Sigmoid colon (tissue), 7 donors: ENCODE data around the gene PAFAH2. TPM values are rescaled to one million over a fixed set of nuclear protein-coding genes. Genes with fewer than 3 reads are reported as not detected.
"Not testable (repeated sequence)": the region's sequence is repeated elsewhere in the genome, so short reads cannot be mapped to it uniquely, and the experiment has no call there.

Source experiments
- DNase-seq: peaks from one replicate; pipeline ENCODE4 v3.0.0-alpha.2; 2019
- H3K27ac ChIP-seq, 4 donors: fragments of 200-600 bp; sonication (generic); one replicate each; pipeline ENCODE4 v1.5.1; 2016 to 2019; ENCODE audit warnings: mild to moderate bottlenecking in 1 of 4
- H3K27me3 ChIP-seq, 3 donors: fragments of 200-600 bp; sonication (generic); one replicate each; pipeline ENCODE4 v1.5.1; 2019; ENCODE audit warnings: mild to moderate bottlenecking in 1 of 3
- H3K36me3 ChIP-seq, 4 donors: fragments of 200-600 bp; sonication (generic); one replicate each; pipeline ENCODE4 v1.5.1; 2016 to 2019
- H3K4me1 ChIP-seq, 4 donors: fragments of 200-600 bp; sonication (generic); one replicate each; pipeline ENCODE4 v1.5.1; 2017 to 2019
- H3K4me3 ChIP-seq, 4 donors: fragments of 200-600 bp; sonication (generic); one replicate each; pipeline ENCODE4 v1.5.1; 2017 to 2019; ENCODE audit warnings: mild to moderate bottlenecking in 2 of 4, moderate library complexity in 1 of 4
- H3K9me3 ChIP-seq, 4 donors: fragments of 200-600 bp in 3 of 4; sonication (generic) in 3 of 4; one replicate each; pipeline versions ENCODE4 v1.5.1 to v1.6.1; 2013 to 2019
- EP300 ChIP-seq, 4 donors: sonication (generic); formaldehyde crosslinking; IDR thresholded peaks; one replicate each; pipeline ENCODE4 v1.6.1; 2017; ENCODE audit warnings: antibody characterized with exemption in 4 of 4
- POLR2A ChIP-seq, 2 donors: fragments of 450-650 bp; IDR thresholded peaks; one replicate each; pipeline ENCODE4 v1.6.1; 2016; ENCODE audit warnings: antibody characterized with exemption in 2 of 2, mild to moderate bottlenecking in 2 of 2, moderate library complexity in 2 of 2
- POLR2AphosphoS5 ChIP-seq, 4 donors: sonication (generic); formaldehyde crosslinking; IDR thresholded peaks; one replicate each; pipeline ENCODE4 v1.6.1; 2017; ENCODE audit warnings: antibody characterized with exemption in 4 of 4
- WGBS, 2 donors: extraction: QIAGEN DNeasy Blood & Tissue Kit; methylation state at CpG; one replicate each; pipeline ENCODE4 v1.1.7; 2013; 5-methylcytosine and 5-hydroxymethylcytosine counted together
- intact Hi-C: fragments of 100-400 bp; cut with DNase I; formaldehyde crosslinking; loops from one replicate; pipeline ENCODE4 v1.15.1; 2023
- polyA plus RNA-seq, 3 donors: library from polyadenylated mRNA; stranded (reverse); fragments of 200-250 nt; gene quantifications; one replicate each; pipeline ENCODE4 v1.2.3, GENCODE V29; 2013
- total RNA-seq, 4 donors: library from RNA; depleted of rRNA; stranded (reverse); fragments of >200 nt; gene quantifications; one replicate each; pipeline ENCODE4 v1.1.0, GENCODE V29; 2016
- TF ChIP-seq, protein P1 (sequence below), 4 experiments: fragments of 450-650 bp in 3 of 4; fragments of 200-600 bp in 1 of 4; IDR thresholded peaks; one replicate each; pipeline ENCODE4 v1.5.1; 2016 to 2019; ENCODE audit warnings: antibody characterized with exemption in 4 of 4, mild to moderate bottlenecking in 3 of 4, moderate library complexity in 2 of 4
- donor health status: healthy with polysubstance abuse.
- donor health status: Bipolar disorder and iron deficiency.
- donor health status: healthy.

Gene PAFAH2
- total and polyA plus RNA-seq, 7 donors, result 6.7 to 36.1 (median 12.2) TPM

DNA sequence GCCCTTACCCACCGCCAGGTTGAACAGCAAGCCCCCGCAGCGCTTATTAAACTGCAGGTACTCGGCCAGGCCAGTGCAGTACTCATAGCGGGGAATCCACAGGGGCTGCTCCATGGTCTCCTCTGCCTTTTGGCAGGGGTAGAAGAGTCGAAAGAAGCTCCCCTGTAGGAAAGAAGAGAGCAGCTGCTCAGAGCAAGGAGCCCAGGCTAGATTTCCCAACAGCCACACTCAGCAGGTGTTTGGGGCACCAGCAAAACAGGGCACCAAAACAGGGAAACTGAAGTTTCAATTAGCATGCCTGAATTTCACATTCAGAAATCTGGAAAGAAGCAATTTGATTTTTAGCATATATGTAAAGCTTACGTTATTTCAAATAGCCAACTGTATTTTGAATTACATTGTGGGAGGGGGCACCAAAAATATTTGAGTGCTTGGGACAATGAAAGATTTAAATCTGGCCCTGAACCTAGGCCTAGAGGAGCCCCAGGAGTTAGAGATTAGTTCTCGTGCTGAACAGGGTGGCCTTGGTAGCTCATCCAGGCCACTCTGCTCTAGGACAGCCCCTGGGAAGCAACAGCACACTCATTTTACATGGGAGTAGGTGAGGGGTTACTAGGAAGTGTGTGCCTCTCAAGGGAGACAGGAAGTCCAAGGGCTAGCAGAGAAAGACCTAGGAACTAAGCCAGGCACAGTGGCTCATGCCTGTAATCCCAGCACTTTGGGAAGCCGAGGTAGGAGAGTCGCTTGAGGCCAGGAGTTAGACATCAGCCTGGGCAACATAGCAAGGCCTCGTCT, 8.2 kb downstream of the PAFAH2 start:
- WGBS, 2 donors, result 86 to 92% methylated on average over 11 of the region's 11 CpGs
- no peaks in the 10 kb centered on the region for H3K27me3 ChIP-seq
- no peak for DNase-seq
- no peak overlapping the region for H3K4me3 ChIP-seq
- intact Hi-C loops, result no loop called here
- TF ChIP-seq POLR2AphosphoS5 (IDR thresholded peaks at IDR 0.05), result no peak
- no peak overlapping the region for H3K27ac ChIP-seq
- no peaks in the 10 kb centered on the region for H3K9me3 ChIP-seq
- H3K36me3 ChIP-seq, result peaks cover 0 to 26% (median 15%) of the 10 kb centered on the region in 4 donors
- H3K4me1 ChIP-seq, result peaks cover 0 to 6% (median 2%) of the 10 kb centered on the region in 4 donors

GRCh38 chr1:25987951-25988350, 9.9 kb downstream of the PAFAH2 start:
- Histone ChIP-seq H3K36me3 (peaks cover 0 to 40% (median 22%) of the 10 kb centered on the region in 4 donors), H3K4me1 (peaks cover 0 to 6% (median 2%) of the 10 kb centered on the region in 4 donors), H3K27ac (no peak overlapping the region), H3K4me3 (no peak overlapping the region), H3K9me3 (no peaks in the 10 kb centered on the region), H3K27me3 (no peaks in the 10 kb centered on the region)
- TF ChIP-seq, protein P1, sequence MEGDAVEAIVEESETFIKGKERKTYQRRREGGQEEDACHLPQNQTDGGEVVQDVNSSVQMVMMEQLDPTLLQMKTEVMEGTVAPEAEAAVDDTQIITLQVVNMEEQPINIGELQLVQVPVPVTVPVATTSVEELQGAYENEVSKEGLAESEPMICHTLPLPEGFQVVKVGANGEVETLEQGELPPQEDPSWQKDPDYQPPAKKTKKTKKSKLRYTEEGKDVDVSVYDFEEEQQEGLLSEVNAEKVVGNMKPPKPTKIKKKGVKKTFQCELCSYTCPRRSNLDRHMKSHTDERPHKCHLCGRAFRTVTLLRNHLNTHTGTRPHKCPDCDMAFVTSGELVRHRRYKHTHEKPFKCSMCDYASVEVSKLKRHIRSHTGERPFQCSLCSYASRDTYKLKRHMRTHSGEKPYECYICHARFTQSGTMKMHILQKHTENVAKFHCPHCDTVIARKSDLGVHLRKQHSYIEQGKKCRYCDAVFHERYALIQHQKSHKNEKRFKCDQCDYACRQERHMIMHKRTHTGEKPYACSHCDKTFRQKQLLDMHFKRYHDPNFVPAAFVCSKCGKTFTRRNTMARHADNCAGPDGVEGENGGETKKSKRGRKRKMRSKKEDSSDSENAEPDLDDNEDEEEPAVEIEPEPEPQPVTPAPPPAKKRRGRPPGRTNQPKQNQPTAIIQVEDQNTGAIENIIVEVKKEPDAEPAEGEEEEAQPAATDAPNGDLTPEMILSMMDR (IDR thresholded peaks at IDR 0.05), result no peak
- TF ChIP-seq POLR2A (IDR thresholded peaks at IDR 0.05), result no peak
- no peak for TF ChIP-seq POLR2AphosphoS5 (IDR thresholded peaks at IDR 0.05)
- TF ChIP-seq EP300 (IDR thresholded peaks at IDR 0.05), result no peak
- intact Hi-C loops, result no loop called here
- WGBS, 2 donors, result 88 to 93% methylated on average over 2 of the region's 2 CpGs
- no peak for DNase-seq

DNA sequence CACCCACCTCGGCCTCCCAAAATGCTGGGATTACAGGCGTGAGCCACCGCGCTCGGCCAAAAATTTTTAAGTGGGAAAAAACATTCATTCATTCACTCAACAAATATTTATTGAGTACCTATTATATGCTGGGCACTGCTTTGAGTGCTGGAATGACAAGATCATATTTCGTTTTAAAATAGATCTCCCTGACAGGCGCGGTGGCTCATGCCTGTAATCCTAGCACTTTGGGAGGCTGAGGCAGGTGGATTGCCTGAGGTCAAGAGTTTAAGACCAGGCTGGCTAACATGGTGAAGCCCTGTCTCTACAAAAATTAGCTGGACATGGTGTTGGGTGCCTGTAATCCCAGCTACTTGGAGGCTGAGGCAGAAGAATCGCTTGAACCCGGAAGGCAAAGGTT, 11.1 kb downstream of the PAFAH2 start:
- H3K27me3 ChIP-seq, H3K4me3 ChIP-seq, H3K27ac ChIP-seq, intact Hi-C loops, H3K9me3 ChIP-seq, H3K4me1 ChIP-seq, DNase-seq: not testable (repeated sequence)
- H3K36me3 ChIP-seq, result peaks cover 10 to 52% (median 28%) of the 10 kb centered on the region in 4 donors
- 98 to 99% methylated on average over 10 of the region's 10 CpGs for whole genome bisulfite sequencing, 2 donors

DNA sequence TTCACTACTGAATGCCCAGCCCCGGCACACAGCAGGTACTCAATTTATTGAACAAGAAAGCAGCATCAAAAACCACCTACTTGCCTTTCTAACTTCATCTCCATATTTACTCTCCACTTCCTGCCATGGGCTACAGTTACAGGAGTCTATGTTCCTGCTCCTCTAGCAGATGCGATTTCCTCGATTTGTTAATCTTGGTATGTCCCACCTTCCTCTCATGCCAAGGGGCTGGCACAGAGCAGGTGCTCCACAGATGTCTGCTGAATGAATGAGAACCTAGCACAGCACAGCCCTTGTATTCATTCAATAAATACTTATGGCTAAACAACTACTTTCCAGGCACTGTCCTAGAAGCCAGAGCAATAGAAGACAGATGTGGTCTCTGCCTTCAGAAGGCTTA, 12.2 kb downstream of the PAFAH2 start:
- H3K4me1 ChIP-seq, result peaks cover 0 to under 1% (median 0%) of the 10 kb centered on the region in 4 donors
- intact Hi-C loops, result no loop called here
- H3K36me3 ChIP-seq, result peaks cover 17 to 63% (median 29%) of the 10 kb centered on the region in 4 donors
- H3K27ac ChIP-seq, result no peak overlapping the region
- TF ChIP-seq POLR2A (IDR thresholded peaks at IDR 0.05), result no peak
- TF ChIP-seq, protein P1 (IDR thresholded peaks at IDR 0.05), result no peak
- no peak for TF ChIP-seq POLR2AphosphoS5 (IDR thresholded peaks at IDR 0.05)
- H3K27me3 ChIP-seq, result no peaks in the 10 kb centered on the region
- H3K4me3 ChIP-seq, result no peak overlapping the region
- no peaks in the 10 kb centered on the region for H3K9me3 ChIP-seq
- no peak for DNase-seq
- 81 to 96% methylated on average over 3 of the region's 3 CpGs for WGBS, 2 donors

GRCh38 chr1:25985171-25985570, 12.7 kb downstream of the PAFAH2 start:
- no peaks in the 10 kb centered on the region for H3K4me1 ChIP-seq
- intact Hi-C loops, result no loop called here
- TF ChIP-seq POLR2AphosphoS5 (IDR thresholded peaks at IDR 0.05) (no peak), EP300 (IDR thresholded peaks at IDR 0.05) (no peak), POLR2A (IDR thresholded peaks at IDR 0.05) (no peak)
- TF ChIP-seq, protein P1 (IDR thresholded peaks at IDR 0.05), result no peak
- WGBS, 2 donors, result 97 to 98% methylated on average over 1 of the region's 1 CpG
- peaks cover 17 to 63% (median 27%) of the 10 kb centered on the region in 4 donors for H3K36me3 ChIP-seq
- H3K27ac ChIP-seq, result no peak overlapping the region
- no peak overlapping the region for H3K4me3 ChIP-seq
- H3K9me3 ChIP-seq, result no peaks in the 10 kb centered on the region
- DNase-seq, result no peak
- H3K27me3 ChIP-seq, result no peaks in the 10 kb centered on the region
